HEK293 (cell line): ENCODE measurements around the gene FAAP100.

Source experiments
- CTCF ChIA-PET: fragments of 350-600 bp; formaldehyde crosslinking; extraction: SDS; loops from one replicate; lab custom pipeline; 2021; ENCODE audit warnings: antibody characterized with exemption; lab: Yijun Ruan, JAX
- POLR2A ChIA-PET: fragments of 300-600 bp; formaldehyde crosslinking; extraction: SDS; loops from one replicate; lab custom pipeline; 2020; ENCODE audit warnings: antibody characterized with exemption, inconsistent platforms; lab: Yijun Ruan, JAX
- H3K27ac ChIP-seq: fragments of 200-500 bp; sonication (Bioruptor generic); 2 replicates; pipeline ENCODE4 v1.5.1; 2014; ENCODE audit warnings: low read depth, low read length, control low read depth, inconsistent platforms; ENCODE audit errors: extremely low read depth
- H3K36me3 ChIP-seq, 2 experiments: fragments of 200-500 bp in 1 of 2; sonication (Bioruptor generic) in 1 of 2; 1 replicate in 1 of 2; 2 replicates in 1 of 2; pipeline ENCODE4 v1.5.1; 2014 to 2017; ENCODE audit warnings: inconsistent platforms in 2 of 2, low read length in 2 of 2; ENCODE audit not compliant: control insufficient read depth in 2 of 2, insufficient read depth in 1 of 2
- H3K4me1 ChIP-seq: fragments of 200-500 bp; sonication (Bioruptor generic); 2 replicates; pipeline ENCODE4 v1.5.1; 2014; ENCODE audit warnings: mild to moderate bottlenecking, low read length, inconsistent platforms; ENCODE audit not compliant: control insufficient read depth, insufficient read depth
- H3K4me3 ChIP-seq: 2 replicates; pipeline ENCODE4 v1.5.1; 2011; ENCODE audit warnings: low read depth, mild to moderate bottlenecking, control low read depth, low read length, moderate library complexity
- H3K9me3 ChIP-seq: fragments of 200-500 bp; sonication (Bioruptor generic); 2 replicates; pipeline ENCODE4 v1.5.1; 2014; ENCODE audit warnings: low read depth, low read length, inconsistent platforms; ENCODE audit not compliant: control insufficient read depth, insufficient read depth
- EGR2 ChIP-seq: fragments of 450-650 bp; formaldehyde crosslinking; IDR thresholded peaks from 2 replicates; pipeline ENCODE4 v1.5.1; 2016; ENCODE audit warnings: low read depth, missing biosample characterization, missing genetic modification characterization
- OSR2 ChIP-seq: fragments of 450-650 bp; formaldehyde crosslinking; IDR thresholded peaks from 2 replicates; pipeline ENCODE4 v1.5.1; 2016; ENCODE audit warnings: missing biosample characterization, missing genetic modification characterization
- SCRT1 ChIP-seq: fragments of 450-650 bp; formaldehyde crosslinking; IDR thresholded peaks from 2 replicates; pipeline ENCODE4 v1.5.1; 2016; ENCODE audit warnings: missing biosample characterization, missing genetic modification characterization, borderline replicate concordance
- SCRT2 ChIP-seq: fragments of 450-650 bp; formaldehyde crosslinking; IDR thresholded peaks from 2 replicates; pipeline ENCODE4 v1.5.1; 2016; ENCODE audit warnings: missing biosample characterization, missing genetic modification characterization
- ZBTB26 ChIP-seq: fragments of 450-650 bp; formaldehyde crosslinking; optimal IDR thresholded peaks from 2 replicates; pipeline ENCODE3; 2016; ENCODE audit warnings: missing biosample characterization, mild to moderate bottlenecking, missing genetic modification characterization
- ZFHX2 ChIP-seq: fragments of 450-650 bp; formaldehyde crosslinking; conservative IDR thresholded peaks from 2 replicates; pipeline ENCODE4 v1.5.1; 2016; ENCODE audit warnings: missing biosample characterization, missing genetic modification characterization
- ZNF16 ChIP-seq: fragments of 450-650 bp; formaldehyde crosslinking; IDR thresholded peaks from 2 replicates; pipeline ENCODE4 v1.5.1; 2016; ENCODE audit warnings: low read depth, missing biosample characterization, missing genetic modification characterization
- ZNF239 ChIP-seq: fragments of 450-650 bp; formaldehyde crosslinking; IDR thresholded peaks from 2 replicates; pipeline ENCODE4 v1.5.1; 2016; ENCODE audit warnings: missing biosample characterization, missing genetic modification characterization
- ZNF26 ChIP-seq: fragments of 450-650 bp; formaldehyde crosslinking; IDR thresholded peaks from 2 replicates; pipeline ENCODE4 v1.5.1; 2016; ENCODE audit warnings: missing biosample characterization, missing genetic modification characterization
- ZNF280C ChIP-seq: fragments of 450-650 bp; formaldehyde crosslinking; IDR thresholded peaks from 2 replicates; pipeline ENCODE4 v1.5.1; 2016; ENCODE audit warnings: missing biosample characterization, missing genetic modification characterization
- ZNF341 ChIP-seq: fragments of 450-650 bp; formaldehyde crosslinking; IDR thresholded peaks from 2 replicates; pipeline ENCODE4; 2016; ENCODE audit warnings: low read depth, missing biosample characterization, missing genetic modification characterization
- ZNF37A ChIP-seq: fragments of 450-650 bp; IDR thresholded peaks from 2 replicates; pipeline ENCODE4 v1.5.1; 2018; ENCODE audit warnings: missing biosample characterization, missing genetic modification characterization
- ZNF394 ChIP-seq: fragments of 450-650 bp; formaldehyde crosslinking; IDR thresholded peaks from 2 replicates; pipeline ENCODE4 v1.5.1; 2016; ENCODE audit warnings: missing biosample characterization, missing genetic modification characterization, mild to moderate bottlenecking, moderate library complexity, borderline replicate concordance
- ZNF600 ChIP-seq: fragments of 450-650 bp; formaldehyde crosslinking; IDR thresholded peaks from 2 replicates; pipeline ENCODE4 v1.5.1; 2016; ENCODE audit warnings: missing biosample characterization, missing genetic modification characterization
- ZNF624 ChIP-seq: fragments of 450-650 bp; formaldehyde crosslinking; IDR thresholded peaks from 2 replicates; pipeline ENCODE4 v1.5.1; 2017; ENCODE audit warnings: missing biosample characterization, missing genetic modification characterization
- ZNF660 ChIP-seq: fragments of 450-650 bp; IDR thresholded peaks from 2 replicates; pipeline ENCODE4 v1.5.1; 2018; ENCODE audit warnings: missing biosample characterization, mild to moderate bottlenecking, missing genetic modification characterization
- ZNF670 ChIP-seq: fragments of 450-650 bp; formaldehyde crosslinking; IDR thresholded peaks from 2 replicates; pipeline ENCODE4 v1.5.1; 2016; ENCODE audit warnings: missing biosample characterization, missing genetic modification characterization, low read depth
- ZNF792 ChIP-seq: fragments of 450-650 bp; formaldehyde crosslinking; IDR thresholded peaks from 2 replicates; pipeline ENCODE4 v1.5.1; 2016; ENCODE audit warnings: missing biosample characterization, missing genetic modification characterization
- TF ChIP-seq, protein P1 (sequence below): fragments of 450-650 bp; formaldehyde crosslinking; IDR thresholded peaks from 2 replicates; pipeline ENCODE4 v1.5.1; 2016; ENCODE audit warnings: missing biosample characterization, missing genetic modification characterization
- TF ChIP-seq, protein P2 (sequence below): fragments of 450-650 bp; formaldehyde crosslinking; IDR thresholded peaks from 2 replicates; pipeline ENCODE4 v1.5.1; 2016; ENCODE audit warnings: missing biosample characterization, missing genetic modification characterization, low read depth

Gene FAAP100

GRCh38 chr17:81499601-81499970 is 52.6 kb downstream of the FAAP100 start:
- ChIA-PET CTCF (no interaction called here), POLR2A (interaction anchor here (3.0 to 3.6 kb wide), 2 partner anchors 9 to 12 kb away, joined by 19 to 22 read pairs; partner anchors contain the start of gene ACTG1)
- 0 out of 2 replicates have a peak, but pooled peaks have one; percentile 53 for TF ChIP-seq ZNF600
- no peak for TF ChIP-seq EGR2 (tag by site-specific recombination)
- TF ChIP-seq ZNF792, result no peak
- no peak for TF ChIP-seq OSR2 (tag by site-specific recombination)
- TF ChIP-seq ZFHX2, result no peak
- no peak for TF ChIP-seq ZBTB26 (tag by site-specific recombination)
- H3K9me3 ChIP-seq, result no peaks in the 10 kb centered on the region
- no peak overlapping the region for H3K4me3 ChIP-seq
- no peaks in the 10 kb centered on the region for H3K4me1 ChIP-seq
- no peak overlapping the region for H3K27ac ChIP-seq
- no peaks in the 10 kb centered on the region for H3K36me3 ChIP-seq

DNA sequence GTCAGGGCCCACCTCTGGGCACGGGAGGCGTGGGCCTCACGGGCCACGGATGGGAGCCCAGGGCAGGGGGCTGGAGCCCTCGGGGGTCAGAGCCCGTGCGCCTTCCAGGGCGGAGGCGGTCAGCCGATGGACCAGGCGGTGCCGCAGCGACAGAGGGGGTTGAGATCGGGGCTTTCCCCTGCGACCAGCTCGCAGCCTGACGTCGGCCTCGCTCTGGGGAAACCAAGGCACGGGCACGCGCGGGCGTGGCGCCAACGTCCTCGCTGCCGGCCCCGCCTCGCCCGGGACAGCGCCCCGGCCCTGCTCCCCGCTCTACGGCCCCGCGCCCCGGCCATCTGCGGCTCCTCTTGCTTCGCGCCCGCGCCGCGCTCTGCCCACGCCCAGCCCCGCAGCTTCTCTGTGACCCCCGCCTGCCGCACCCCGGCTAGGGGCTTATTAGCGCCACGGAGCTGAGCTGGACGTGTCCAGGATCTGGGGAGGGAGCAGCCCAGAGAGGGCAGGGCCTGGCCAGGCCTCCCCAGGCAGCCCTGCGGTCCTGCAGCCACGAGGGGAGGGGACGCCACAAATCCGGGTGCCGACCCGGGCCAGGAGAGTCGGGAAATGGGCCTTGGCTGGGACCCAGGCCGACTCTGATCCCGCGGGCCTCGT is 53.1 kb downstream of the FAAP100 start:
- ChIA-PET CTCF (interaction anchor here (0.6 to 2.9 kb wide), 2 partner anchors 14 to 27 kb away, joined by 3 to 11 read pairs; no protein-coding TSS in a partner anchor), POLR2A (interaction anchor here (3.0 to 3.6 kb wide), 2 partner anchors 10 to 13 kb away, joined by 19 to 22 read pairs; partner anchors contain the start of gene ACTG1)
- H3K9me3 ChIP-seq, result no peaks in the 10 kb centered on the region
- TF ChIP-seq ZNF37A (tag by site-specific recombination) (no peak), ZNF624 (no peak)
- no peaks in the 10 kb centered on the region for H3K4me1 ChIP-seq
- H3K4me3 ChIP-seq, result no peak overlapping the region
- H3K27ac ChIP-seq, result no peak overlapping the region
- no peaks in the 10 kb centered on the region for H3K36me3 ChIP-seq

DNA sequence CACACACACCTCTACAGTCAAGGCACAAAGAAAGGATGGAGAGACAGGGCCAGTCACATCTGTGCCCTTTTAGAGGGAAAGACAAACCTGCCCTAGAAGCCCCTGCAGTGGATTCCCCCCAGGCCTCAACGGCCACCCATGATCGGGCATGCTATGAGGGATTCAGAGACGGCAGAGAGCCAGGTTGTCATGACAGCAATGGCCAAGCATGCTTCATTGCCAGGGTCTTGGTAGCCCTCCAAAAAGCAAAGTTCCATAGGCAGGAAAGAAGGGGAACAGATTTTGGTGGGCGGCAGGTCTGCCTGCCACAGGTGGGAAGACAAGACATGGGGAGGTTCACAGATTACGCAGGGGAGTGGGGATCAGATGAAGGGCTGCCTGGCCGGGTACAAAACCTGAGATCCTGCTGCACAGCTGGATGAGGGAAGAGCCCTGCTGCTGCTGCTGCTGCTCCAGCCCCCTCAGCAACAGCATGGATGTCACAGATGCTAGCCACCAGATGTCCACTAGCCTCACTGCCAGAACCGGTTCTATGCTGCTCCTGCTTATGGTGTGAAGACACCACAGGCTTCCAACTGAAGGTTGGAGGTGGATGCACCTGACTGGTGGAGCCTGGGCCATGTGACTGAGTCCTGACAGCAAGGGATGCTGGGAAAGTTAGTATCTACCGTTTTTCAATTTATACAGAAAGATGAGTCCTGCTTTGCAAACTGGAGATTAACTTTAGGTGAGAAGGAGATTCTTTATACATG is 57.4 kb downstream of the FAAP100 start:
- CTCF ChIA-PET, result no interaction called here
- no peaks in the 10 kb centered on the region for H3K9me3 ChIP-seq
- H3K4me1 ChIP-seq, result peaks cover 3% of the 10 kb centered on the region; the same call in 1 of the 2 replicates
- H3K27ac ChIP-seq, result no peak overlapping the region; the same call in 1 of the 2 replicates
- POLR2A ChIA-PET, result interaction anchor here (1.4 kb wide), 1 partner anchor 16 kb away, joined by 3 read pairs; no protein-coding TSS in a partner anchor
- H3K36me3 ChIP-seq, result no peaks in the 10 kb centered on the region
- TF ChIP-seq ZNF16 (tag by site-specific recombination) (no peak), ZNF670 (tag by site-specific recombination) (no peak), SCRT1 (tag by site-specific recombination) (peak; percentile 47; the same call in 1 of the 2 replicates), ZNF26 (no peak), ZNF280C (no peak), ZFHX2 (no peak), ZNF239 (no peak), ZNF660 (tag by site-specific recombination) (no peak), ZNF394 (tag by site-specific recombination) (no peak), SCRT2 (tag by site-specific recombination) (peak; percentile 53; the same call in 1 of the 2 replicates), ZNF341 (tag by site-specific recombination) (peak; percentile 44)
- TF ChIP-seq, protein P1, sequence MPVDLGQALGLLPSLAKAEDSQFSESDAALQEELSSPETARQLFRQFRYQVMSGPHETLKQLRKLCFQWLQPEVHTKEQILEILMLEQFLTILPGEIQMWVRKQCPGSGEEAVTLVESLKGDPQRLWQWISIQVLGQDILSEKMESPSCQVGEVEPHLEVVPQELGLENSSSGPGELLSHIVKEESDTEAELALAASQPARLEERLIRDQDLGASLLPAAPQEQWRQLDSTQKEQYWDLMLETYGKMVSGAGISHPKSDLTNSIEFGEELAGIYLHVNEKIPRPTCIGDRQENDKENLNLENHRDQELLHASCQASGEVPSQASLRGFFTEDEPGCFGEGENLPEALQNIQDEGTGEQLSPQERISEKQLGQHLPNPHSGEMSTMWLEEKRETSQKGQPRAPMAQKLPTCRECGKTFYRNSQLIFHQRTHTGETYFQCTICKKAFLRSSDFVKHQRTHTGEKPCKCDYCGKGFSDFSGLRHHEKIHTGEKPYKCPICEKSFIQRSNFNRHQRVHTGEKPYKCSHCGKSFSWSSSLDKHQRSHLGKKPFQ (tag by site-specific recombination), result peak; percentile 94
- TF ChIP-seq, protein P2, sequence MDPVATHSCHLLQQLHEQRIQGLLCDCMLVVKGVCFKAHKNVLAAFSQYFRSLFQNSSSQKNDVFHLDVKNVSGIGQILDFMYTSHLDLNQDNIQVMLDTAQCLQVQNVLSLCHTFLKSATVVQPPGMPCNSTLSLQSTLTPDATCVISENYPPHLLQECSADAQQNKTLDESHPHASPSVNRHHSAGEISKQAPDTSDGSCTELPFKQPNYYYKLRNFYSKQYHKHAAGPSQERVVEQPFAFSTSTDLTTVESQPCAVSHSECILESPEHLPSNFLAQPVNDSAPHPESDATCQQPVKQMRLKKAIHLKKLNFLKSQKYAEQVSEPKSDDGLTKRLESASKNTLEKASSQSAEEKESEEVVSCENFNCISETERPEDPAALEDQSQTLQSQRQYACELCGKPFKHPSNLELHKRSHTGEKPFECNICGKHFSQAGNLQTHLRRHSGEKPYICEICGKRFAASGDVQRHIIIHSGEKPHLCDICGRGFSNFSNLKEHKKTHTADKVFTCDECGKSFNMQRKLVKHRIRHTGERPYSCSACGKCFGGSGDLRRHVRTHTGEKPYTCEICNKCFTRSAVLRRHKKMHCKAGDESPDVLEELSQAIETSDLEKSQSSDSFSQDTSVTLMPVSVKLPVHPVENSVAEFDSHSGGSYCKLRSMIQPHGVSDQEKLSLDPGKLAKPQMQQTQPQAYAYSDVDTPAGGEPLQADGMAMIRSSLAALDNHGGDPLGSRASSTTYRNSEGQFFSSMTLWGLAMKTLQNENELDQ, result no peak
- H3K4me3 ChIP-seq, result no peak overlapping the region
